Stimulated activated CD8-positive, alpha-beta memory T cell treated with anti-CD3 and anti-CD28 coated beads, Interleukin-12 subunit alpha, Interleukin-12 subunit beta, amount 100 ng/mL, for 4 hours (primary cell): ENCODE data around the gene ATXN7L1.

Source experiments
- DNase-seq: peaks from one replicate; pipeline ENCODE4 v3.0.0-alpha.2; 2020; ENCODE audit warnings: low read depth

ATXN7L1 gene

GRCh38 chr7:105778956-105779355 is 97.4 kb downstream of the ATXN7L1 start:
- no peak for DNase-seq

GRCh38 chr7:105776986-105777910 is 99.2 kb downstream of the ATXN7L1 start:
- no peak for DNase-seq

- DNase-seq: no peak
These were observed 100.2 kb downstream of the ATXN7L1 start for GRCh38 chr7:105776068-105776790.

GRCh38 chr7:105775580-105775979 is 100.8 kb downstream of the ATXN7L1 start:
- DNase-seq: no peak

GRCh38 chr7:105773030-105773460 is 103.4 kb downstream of the ATXN7L1 start:
- no peak for DNase-seq

GRCh38 chr7:105769901-105770628 is 106.3 kb downstream of the ATXN7L1 start:
- DNase-seq: no peak

- no peak for DNase-seq
These were observed 107.4 kb downstream of the ATXN7L1 start for GRCh38 chr7:105768898-105769507.

GRCh38 chr7:105768117-105768516 is 108.3 kb downstream of the ATXN7L1 start:
- DNase-seq: no peak

GRCh38 chr7:105766421-105767073 is 109.9 kb downstream of the ATXN7L1 start:
- DNase-seq: no peak

- no peak for DNase-seq
These were observed 110.6 kb downstream of the ATXN7L1 start for GRCh38 chr7:105765846-105766245.

- DNase-seq: no peak
These were observed 111.9 kb downstream of the ATXN7L1 start for GRCh38 chr7:105764506-105764905.

- DNase-seq: no peak
These were observed 115.6 kb downstream of the ATXN7L1 start for GRCh38 chr7:105760551-105761447.

- DNase-seq: no peak
These were observed 116.5 kb downstream of the ATXN7L1 start for GRCh38 chr7:105759670-105760550.

- DNase-seq: no peak
These were observed 120.0 kb downstream of the ATXN7L1 start for GRCh38 chr7:105756367-105756766.

- DNase-seq: no peak
These were observed 123.6 kb downstream of the ATXN7L1 start for GRCh38 chr7:105752671-105753275.

- no peak for DNase-seq
These were observed 125.3 kb downstream of the ATXN7L1 start for GRCh38 chr7:105751054-105751453.

- DNase-seq: no peak
These were observed 127.7 kb downstream of the ATXN7L1 start for GRCh38 chr7:105748701-105749100.

GRCh38 chr7:105745681-105746330 is 130.6 kb downstream of the ATXN7L1 start:
- DNase-seq: no peak
